Measurements from ENCODE around the gene PPP1R9A.

GRCh38 chr7:95027234-95027872 is 120.0 kb downstream of the PPP1R9A start:
- TF ChIP-seq CTCF (conservative IDR thresholded peaks at IDR 0.05; ENCODE audit: low read depth, low read length) (no peak), EZH2 (IDR thresholded peaks at IDR 0.05; ENCODE audit: borderline replicate concordance, low read depth, low read length, poor library complexity, severe bottlenecking) (no peak)
